Testis (tissue), 2 donors: ENCODE data around the gene IRF5.

ENCODE experiments used
- POLR2A ChIP-seq: fragments of 450-650 bp; IDR thresholded peaks from one replicate; pipeline ENCODE4 v1.6.1; 2017; ENCODE audit warnings: antibody characterized with exemption, mild to moderate bottlenecking, moderate library complexity
- TF ChIP-seq, protein P1 (sequence below), 3 experiments: fragments of 450-650 bp in 2 of 3; fragments of 200-600 bp in 1 of 3; sonication (generic) in 1 of 3; IDR thresholded peaks; one replicate each; pipeline ENCODE4 v1.5.1; 2016 to 2019; ENCODE audit warnings: antibody characterized with exemption in 3 of 3, mild to moderate bottlenecking in 2 of 3, moderate library complexity in 1 of 3

- TF ChIP-seq, protein P1, sequence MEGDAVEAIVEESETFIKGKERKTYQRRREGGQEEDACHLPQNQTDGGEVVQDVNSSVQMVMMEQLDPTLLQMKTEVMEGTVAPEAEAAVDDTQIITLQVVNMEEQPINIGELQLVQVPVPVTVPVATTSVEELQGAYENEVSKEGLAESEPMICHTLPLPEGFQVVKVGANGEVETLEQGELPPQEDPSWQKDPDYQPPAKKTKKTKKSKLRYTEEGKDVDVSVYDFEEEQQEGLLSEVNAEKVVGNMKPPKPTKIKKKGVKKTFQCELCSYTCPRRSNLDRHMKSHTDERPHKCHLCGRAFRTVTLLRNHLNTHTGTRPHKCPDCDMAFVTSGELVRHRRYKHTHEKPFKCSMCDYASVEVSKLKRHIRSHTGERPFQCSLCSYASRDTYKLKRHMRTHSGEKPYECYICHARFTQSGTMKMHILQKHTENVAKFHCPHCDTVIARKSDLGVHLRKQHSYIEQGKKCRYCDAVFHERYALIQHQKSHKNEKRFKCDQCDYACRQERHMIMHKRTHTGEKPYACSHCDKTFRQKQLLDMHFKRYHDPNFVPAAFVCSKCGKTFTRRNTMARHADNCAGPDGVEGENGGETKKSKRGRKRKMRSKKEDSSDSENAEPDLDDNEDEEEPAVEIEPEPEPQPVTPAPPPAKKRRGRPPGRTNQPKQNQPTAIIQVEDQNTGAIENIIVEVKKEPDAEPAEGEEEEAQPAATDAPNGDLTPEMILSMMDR (IDR thresholded peaks at IDR 0.05) = no peak
- TF ChIP-seq POLR2A = no peak
Observed at GRCh38 chr7:128920913-128921582, 16.7 kb upstream of the IRF5 start.
